Adrenal gland (tissue), 12 donors: ENCODE measurements around the gene STON2. TPM values are rescaled to one million over a fixed set of nuclear protein-coding genes. Genes with fewer than 3 reads are reported as not detected.

Source experiments
- DNase-seq, 7 donors: peaks; one replicate each; pipeline ENCODE4 v3.0.0-alpha.2; 2019 to 2020
- H3K27ac ChIP-seq, 5 donors: fragments of 200-600 bp; sonication (generic) in 4 of 5; 1 replicate in 3 of 5; 2 replicates in 2 of 5; pipeline versions ENCODE4 v1.5.1 to v1.8.0; 2016 to 2020; ENCODE audit warnings: mild to moderate bottlenecking in 1 of 5
- H3K27me3 ChIP-seq: fragments of 200-600 bp; 2 replicates; pipeline ENCODE4 v1.8.0; 2021
- H3K36me3 ChIP-seq, 2 donors: fragments of 200-600 bp; replicated peaks in 1 of 2; 1 replicate in 1 of 2; 2 replicates in 1 of 2; pipeline versions ENCODE4 v1.5.1 to v1.8.0; 2018 to 2022
- H3K4me1 ChIP-seq, 2 donors: fragments of 200-600 bp; replicated peaks in 1 of 2; 1 replicate in 1 of 2; 2 replicates in 1 of 2; pipeline versions ENCODE4 v1.5.1 to v1.8.0; 2018 to 2021
- H3K4me3 ChIP-seq, 4 donors: fragments of 200-600 bp; sonication (generic) in 3 of 4; one replicate each; pipeline ENCODE4 v1.5.1; 2016 to 2018
- H3K9me3 ChIP-seq, 3 donors: fragments of 200-600 bp; sonication (generic) in 1 of 3; replicated peaks in 1 of 3; 1 replicate in 2 of 3; 2 replicates in 1 of 3; pipeline versions ENCODE4 v1.5.1 to v1.8.0; 2016 to 2021
- CTCF ChIP-seq, 6 experiments: fragments of 450-650 bp in 4 of 6; fragments of 200-600 bp in 2 of 6; sonication (generic) in 1 of 6; IDR thresholded peaks; 1 replicate in 5 of 6; 2 replicates in 1 of 6; pipeline versions ENCODE4 v1.5.1 to v1.8.0; 2016 to 2021; ENCODE audit warnings: antibody characterized with exemption in 6 of 6, mild to moderate bottlenecking in 2 of 6, moderate library complexity in 1 of 6
- POLR2A ChIP-seq, 2 donors: fragments of 450-650 bp; IDR thresholded peaks; one replicate each; pipeline ENCODE4 v1.6.1; 2017; ENCODE audit warnings: antibody characterized with exemption in 2 of 2, mild to moderate bottlenecking in 2 of 2, moderate library complexity in 1 of 2
- WGBS, 4 donors: extraction: QIAGEN DNeasy Blood & Tissue Kit in 2 of 4; methylation state at CpG; one replicate each; pipeline versions ENCODE4 v1.1.5 to v1.1.7; 2013 to 2017; 5-methylcytosine and 5-hydroxymethylcytosine counted together
- intact Hi-C, 2 donors: fragments of 100-400 bp; cut with DNase I; formaldehyde crosslinking; loops; one replicate each; pipeline versions ENCODE4 v1.14.1 to v1.15.0; 2022 to 2023
- polyA plus RNA-seq, 3 donors: library from polyadenylated mRNA; stranded (reverse); fragments of 200-250 nt in 2 of 3; fragments of 350-450 nt in 1 of 3; fragmentation: Illumina TruSeq in 1 of 3; extraction: RNeasy Lipid Tissue Mini Kit (QIAGEN cat#74804) in 1 of 3; gene quantifications; one replicate each; pipeline ENCODE4 v1.2.3, GENCODE V29; 2013 to 2014
- total RNA-seq, 9 donors: library from RNA; depleted of rRNA in 4 of 9; stranded (reverse); fragments of >200 nt in 4 of 9; fragments of 120-200 nt in 1 of 9; fragmentation: NEBNext Ultra II Directional in 1 of 9; extraction: Animal tissue kit (Norgen Biotek cat#: 25700) in 1 of 9; gene quantifications; one replicate each; pipeline versions ENCODE4 v1.1.0 to v1.2.4, GENCODE V29; 2013 to 2023
- donor health status: healthy with polysubstance abuse.
- donor health status: Bipolar disorder and iron deficiency.
- donor health status: DM: yes; HTN: yes; CAD: no.
- donor health status: DM: no; HTN: no; CAD: no.
- donor health status: DM: no; HTN: no; CAD: no.
- donor health status: DM: yes; HTN: yes; CAD: no.

Gene STON2
- total and polyA plus RNA-seq, 12 donors, result 0.62 to 15.4 (median 6.7) TPM

GRCh38 chr14:81345781-81346180, 54.3 kb downstream of the STON2 start:
- TF ChIP-seq CTCF (IDR thresholded peaks at IDR 0.05) (no peak), POLR2A (IDR thresholded peaks at IDR 0.05) (no peak)
- no peak overlapping the region for H3K27ac ChIP-seq
- DNase-seq, result no peak
- intact Hi-C loops, result no loop called here
- 87 to 94% (median 91%) methylated on average over 2 of the region's 2 CpGs for WGBS, 4 donors
- H3K4me1 ChIP-seq, result no peaks in the 10 kb centered on the region
- no peaks in the 10 kb centered on the region for H3K9me3 ChIP-seq
- H3K27me3 ChIP-seq, result no peaks in the 10 kb centered on the region
- no peak overlapping the region for H3K4me3 ChIP-seq
- no peaks in the 10 kb centered on the region for H3K36me3 ChIP-seq

GRCh38 chr14:81344481-81345160, 55.5 kb downstream of the STON2 start:
- 79 to 91% (median 80%) methylated on average over 3 of the region's 3 CpGs for WGBS, 4 donors
- no peaks in the 10 kb centered on the region for H3K27me3 ChIP-seq
- intact Hi-C loops, result no loop called here

DNA sequence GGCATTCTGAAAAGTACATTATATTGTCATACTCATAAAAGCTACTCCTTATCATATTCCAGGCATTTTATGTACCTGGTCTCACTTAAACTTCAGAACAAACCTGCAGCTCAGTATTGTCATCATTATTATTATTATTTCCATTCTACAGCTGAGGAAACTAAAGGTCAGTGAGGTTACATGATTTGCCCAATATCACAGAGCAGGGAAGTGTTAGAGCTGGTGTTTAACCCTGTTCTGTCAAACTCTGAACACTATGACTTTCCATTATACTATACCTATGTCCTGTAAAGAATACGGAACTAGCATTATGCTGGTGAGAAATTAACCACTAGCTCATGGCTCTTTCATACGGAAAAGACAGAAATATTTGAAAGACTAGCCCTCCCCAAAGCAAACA, 56.4 kb downstream of the STON2 start:
- Histone ChIP-seq H3K36me3 (no peaks in the 10 kb centered on the region), H3K4me1 (no peaks in the 10 kb centered on the region), H3K27ac (no peak overlapping the region), H3K4me3 (no peak overlapping the region), H3K27me3 (no peaks in the 10 kb centered on the region), H3K9me3 (no peaks in the 10 kb centered on the region)
- WGBS, 4 donors, result 69 to 75% (median 72%) methylated on average over 2 of the region's 2 CpGs
- no peak for DNase-seq
- TF ChIP-seq POLR2A (IDR thresholded peaks at IDR 0.05) (no peak), CTCF (IDR thresholded peaks at IDR 0.05) (no peak)
- intact Hi-C loops, result no loop called here

More at GRCh38 chr14:81344481-81345160, 55.5 kb downstream of the STON2 start:
- no peak for DNase-seq
- H3K4me3 ChIP-seq, result no peak overlapping the region
- H3K27ac ChIP-seq, result no peak overlapping the region
- H3K4me1 ChIP-seq, result no peaks in the 10 kb centered on the region
- no peaks in the 10 kb centered on the region for H3K36me3 ChIP-seq
- TF ChIP-seq POLR2A (IDR thresholded peaks at IDR 0.05), result no peak
- no peak for TF ChIP-seq CTCF (IDR thresholded peaks at IDR 0.05)
- no peaks in the 10 kb centered on the region for H3K9me3 ChIP-seq

DNA sequence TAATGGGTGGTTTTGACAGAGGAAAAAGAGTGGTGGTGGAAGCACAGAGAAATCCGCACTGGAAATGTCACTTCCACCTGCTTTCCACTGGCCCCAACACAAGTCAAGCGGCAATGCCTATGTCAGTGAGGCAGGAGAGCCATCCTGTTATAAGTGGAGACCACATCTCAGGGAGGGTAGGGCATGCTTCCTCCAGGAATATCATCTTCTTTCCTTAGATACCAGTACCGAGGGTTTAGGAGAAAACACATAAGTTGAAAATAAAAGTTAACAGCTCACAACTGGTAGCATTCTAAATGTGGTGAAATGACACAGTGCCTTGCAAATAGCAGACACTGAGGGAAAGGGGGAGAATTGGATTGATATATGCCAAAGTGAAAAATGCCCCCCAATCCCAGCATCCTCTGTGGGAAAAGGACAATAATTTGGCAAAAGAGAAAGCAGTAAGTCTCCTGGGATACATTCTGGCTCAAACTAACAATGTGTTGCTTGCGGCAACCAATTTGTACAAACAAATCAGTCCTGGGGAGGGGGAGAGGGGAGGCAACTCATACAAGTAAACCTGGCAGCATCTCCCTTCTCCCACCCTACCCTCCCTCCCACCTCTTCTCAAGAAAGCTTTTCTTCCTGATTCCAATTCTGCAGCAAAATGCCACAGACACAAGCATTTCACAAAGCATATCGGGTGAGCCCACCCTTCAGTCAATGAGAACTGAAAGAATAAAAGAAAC, 57.1 kb downstream of the STON2 start:
- WGBS, 4 donors, result 73 to 86% (median 82%) methylated on average over 4 to 5 of the region's 5 CpGs
- no peak for DNase-seq
- no peaks in the 10 kb centered on the region for H3K27me3 ChIP-seq
- TF ChIP-seq POLR2A (IDR thresholded peaks at IDR 0.05), result no peak
- TF ChIP-seq CTCF (IDR thresholded peaks at IDR 0.05), result no peak
- no peaks in the 10 kb centered on the region for H3K9me3 ChIP-seq
- no peak overlapping the region for H3K27ac ChIP-seq
- H3K36me3 ChIP-seq, result no peaks in the 10 kb centered on the region
- intact Hi-C loops, result no loop called here
- no peak overlapping the region for H3K4me3 ChIP-seq
- H3K4me1 ChIP-seq, result no peaks in the 10 kb centered on the region
